K562 (cell line): Measurements from ENCODE around the gene LZTFL1. TPM values are rescaled to one million over a fixed set of nuclear protein-coding genes. Genes with fewer than 3 reads are reported as not detected.

Experiments
- E4F1 ChIP-seq: fragments of 250-450 bp; sonication (Bioruptor Pico); IDR thresholded peaks from 2 replicates; pipeline ENCODE4 v1.5.0; 2021; ENCODE audit warnings: mild to moderate bottlenecking, borderline replicate concordance
- ETS1 ChIP-seq: conservative IDR thresholded peaks from 2 replicates; pipeline ENCODE4 v1.6.1; 2011; ENCODE audit warnings: low read depth, mild to moderate bottlenecking, low read length; ENCODE audit not compliant: control insufficient read depth
- GABPA ChIP-seq: fragments of 200-800 bp; sonication (Bioruptor generic); conservative IDR thresholded peaks from 2 replicates; pipeline ENCODE4 v1.6.1; 2016; ENCODE audit warnings: low read depth, missing genetic modification characterization, missing compliant biosample characterization
- GATAD2A ChIP-seq: fragments of 450-650 bp; IDR thresholded peaks from 2 replicates; pipeline ENCODE4 v1.6.1; 2017
- HMG20B ChIP-seq: fragments of 250-450 bp; sonication (Bioruptor Pico); IDR thresholded peaks from 2 replicates; pipeline ENCODE4 v1.5.0; 2021; ENCODE audit warnings: mild to moderate bottlenecking
- HNRNPK ChIP-seq: fragments of 200-400 bp; formaldehyde crosslinking; IDR thresholded peaks from one replicate; pipeline ENCODE4 v1.6.1; 2018; ENCODE audit warnings: mild to moderate bottlenecking, low read depth, low read length; ENCODE audit not compliant: poor library complexity, severe bottlenecking
- LEF1 ChIP-seq: fragments of 450-650 bp; IDR thresholded peaks from 2 replicates; pipeline ENCODE4 v1.6.1; 2016; ENCODE audit warnings: mild to moderate bottlenecking
- MCM2 ChIP-seq: fragments of 450-650 bp; IDR thresholded peaks from 2 replicates; pipeline ENCODE4 v1.6.1; 2017; ENCODE audit warnings: low read depth, mild to moderate bottlenecking
- MEF2A ChIP-seq: IDR thresholded peaks from 2 replicates; pipeline ENCODE4 v1.6.1; 2011; ENCODE audit warnings: low read depth, mild to moderate bottlenecking, low read length, moderate library complexity; ENCODE audit not compliant: control insufficient read depth
- MLX ChIP-seq, 2 experiments: fragments of 450-650 bp in 1 of 2; sonication (generic) in 1 of 2; formaldehyde crosslinking; conservative IDR thresholded peaks; 2 replicates each; pipeline versions ENCODE4 v1.4.0 to v1.8.1; 2020 to 2022; ENCODE audit warnings: mild to moderate bottlenecking in 1 of 2, missing genetic modification reagents in 1 of 2
- MXD1 ChIP-seq: fragments of 250-450 bp; sonication (Bioruptor Pico); IDR thresholded peaks from 2 replicates; pipeline ENCODE4 v1.8.0; 2021; ENCODE audit warnings: borderline replicate concordance, mild to moderate bottlenecking, moderate library complexity; ENCODE audit not compliant: poor library complexity, severe bottlenecking
- NFXL1 ChIP-seq: fragments of 450-650 bp; formaldehyde crosslinking; IDR thresholded peaks from 2 replicates; pipeline ENCODE4 v1.4.0; 2021; ENCODE audit warnings: mild to moderate bottlenecking
- PHB2 ChIP-seq: fragments of 450-650 bp; IDR thresholded peaks from 2 replicates; pipeline ENCODE4 v1.6.1; 2017; ENCODE audit warnings: low read depth
- RBFOX2 ChIP-seq: fragments of 200-400 bp; formaldehyde crosslinking; IDR thresholded peaks from 2 replicates; pipeline ENCODE4 v1.6.1; 2017; ENCODE audit warnings: low read depth, mild to moderate bottlenecking, low read length, moderate library complexity
- RFX7 ChIP-seq: fragments of 250-450 bp; sonication (Bioruptor Pico); IDR thresholded peaks from 2 replicates; pipeline ENCODE4 v1.5.1; 2021; ENCODE audit warnings: mild to moderate bottlenecking
- SIN3B ChIP-seq: fragments of 450-650 bp; IDR thresholded peaks from 2 replicates; pipeline ENCODE4 v1.6.1; 2017; ENCODE audit warnings: low read depth, mild to moderate bottlenecking, moderate library complexity
- TCF7 ChIP-seq: sonication (generic); IDR thresholded peaks from 2 replicates; pipeline ENCODE4 v1.6.1; 2016; ENCODE audit warnings: antibody characterized with exemption, borderline replicate concordance
- U2AF1 ChIP-seq: fragments of 200-400 bp; formaldehyde crosslinking; optimal IDR thresholded peaks from 2 replicates; pipeline ENCODE3; 2017; ENCODE audit warnings: mild to moderate bottlenecking, low read depth, low read length, moderate library complexity
- XRCC4 ChIP-seq: IDR thresholded peaks from one replicate; pipeline ENCODE4 v1.6.1; 2011; ENCODE audit not compliant: insufficient read depth, insufficient read length; ENCODE audit errors: extremely low read depth
- XRCC5 ChIP-seq: fragments of 200-400 bp; formaldehyde crosslinking; IDR thresholded peaks from 2 replicates; pipeline ENCODE4 v1.6.1; 2017; ENCODE audit warnings: low read depth, mild to moderate bottlenecking, low read length
- ZNF175 ChIP-seq: fragments of 200-800 bp; sonication (Bioruptor generic); IDR thresholded peaks from 2 replicates; pipeline ENCODE4 v1.6.1; 2016; ENCODE audit warnings: low read depth, mild to moderate bottlenecking, missing genetic modification characterization, missing compliant biosample characterization
- ZNF274 ChIP-seq: IDR thresholded peaks from 2 replicates; pipeline ENCODE4 v1.6.1; 2011; ENCODE audit warnings: low read depth, mild to moderate bottlenecking, low read length, moderate library complexity, borderline replicate concordance
- polyA plus RNA-seq, 8 experiments: library from polyadenylated mRNA; depleted of rRNA in 4 of 8; stranded (reverse) in 5 of 8; unstranded in 3 of 8; fragments of >200 nt; fragmentation: Nextera tagmentation in 2 of 8; fragmentation: Illumina TruSeq in 1 of 8; extraction: Ambion mirVana in 2 of 8; extraction: Trizol in 1 of 8; gene quantifications; 2 replicates each; pipeline versions ENCODE4 v1.2.1 to v1.2.3, GENCODE V29; 2011 to 2014; ENCODE audit warnings: inconsistent platforms in 1 of 8, missing spikeins in 1 of 8
- total RNA-seq, 7 experiments: library from RNA; depleted of rRNA in 6 of 7; stranded (reverse); fragments of >200 nt in 6 of 7; fragmentation: Illumina TruSeq in 2 of 7; extraction: Trizol in 2 of 7; gene quantifications; 2 replicates each; pipeline versions ENCODE4 v1.2.1 to v1.2.3, GENCODE V29; 2011 to 2021; ENCODE audit warnings: low replicate concordance in 1 of 7

LZTFL1 gene
- total and polyA plus RNA-seq, 9 of the 15 experiments (the other 6 are each of a cell fraction or from before 2014, with no cell fraction given) = 10.7 to 33.7 (median 15.3) TPM

GRCh38 chr3:45841757-45842491 lies at the start of gene LZTFL1 (continued):
- TF ChIP-seq ETS1 = peak; percentile 63; the same call in 1 of the 2 replicates
- TF ChIP-seq MEF2A = no peak
- TF ChIP-seq NFXL1 = no peak
- no peak for TF ChIP-seq E4F1 (CRISPR knock-in tag)
- no peak for TF ChIP-seq GATAD2A
- no peak for TF ChIP-seq HMG20B (CRISPR knock-in tag)
- no peak for TF ChIP-seq XRCC5
- TF ChIP-seq LEF1 = peak; percentile 69; the same call in 1 of the 2 replicates
- TF ChIP-seq MLX (CRISPR knock-in tag; conservative IDR thresholded peaks at IDR 0.05) = no peak
- TF ChIP-seq ZNF175 (CRISPR knock-in tag) = no peak
- no peak for TF ChIP-seq HNRNPK
- TF ChIP-seq U2AF1 = no peak
- TF ChIP-seq GABPA = peak; percentile 97
- TF ChIP-seq SIN3B = 0 out of 2 replicates have a peak, but pooled peaks have one; percentile 36
- TF ChIP-seq TCF7 = no peak
- no peak for TF ChIP-seq PHB2
- no peak for TF ChIP-seq MCM2
- TF ChIP-seq MXD1 (CRISPR knock-in tag) = no peak
- TF ChIP-seq RBFOX2 = peak; percentile 76
- TF ChIP-seq RFX7 = 0 out of 2 replicates have a peak, but pooled peaks have one; percentile 63
- no peak for TF ChIP-seq ZNF274
- TF ChIP-seq XRCC4 = no peak
